Stimulated activated naive CD4-positive, alpha-beta T cell treated with Interleukin-2 at 50 U/mL for 16 hours (primary cell): ENCODE results near the gene NMNAT2.

Experiments
- DNase-seq: peaks from one replicate; lab custom pipeline; 2025; lab: John Stamatoyannopoulos, UW

Gene NMNAT2

GRCh38 chr1:183210681-183211080 lies 207.5 kb downstream of the NMNAT2 start:
- no peak for DNase-seq

DNA sequence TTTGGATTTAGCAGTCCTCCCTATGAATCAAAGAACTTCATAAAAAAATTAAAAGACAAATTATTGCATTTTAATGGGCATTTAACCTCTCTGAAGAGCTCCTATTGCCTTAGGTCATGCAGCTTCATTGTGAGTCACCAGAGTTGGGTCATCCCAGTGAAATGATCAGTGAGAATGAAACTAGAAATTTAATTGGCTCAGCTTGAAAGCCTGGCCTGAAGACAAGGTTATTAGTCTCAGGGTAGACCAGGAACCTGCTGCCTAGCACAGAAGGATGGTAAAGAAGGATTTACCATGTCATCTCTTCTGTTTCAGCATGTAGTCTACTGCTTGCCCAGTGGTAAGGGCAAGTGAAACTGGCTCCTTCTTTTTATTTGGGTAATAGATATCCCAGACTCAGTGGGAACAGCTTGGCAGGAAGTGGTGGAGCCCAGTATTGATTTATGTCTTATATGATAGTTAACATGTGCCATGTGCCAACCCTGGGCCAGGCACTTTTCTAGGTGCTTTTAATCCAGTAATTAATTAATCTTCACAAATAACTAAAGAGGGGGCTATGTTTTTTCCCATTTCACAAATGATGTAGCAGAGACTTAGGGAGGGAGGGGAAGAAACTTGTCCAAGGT lies 208.5 kb downstream of the NMNAT2 start:
- DNase-seq = no peak

GRCh38 chr1:183206538-183207122 lies 211.6 kb downstream of the NMNAT2 start:
- DNase-seq = no peak

GRCh38 chr1:183205196-183205781 lies 212.9 kb downstream of the NMNAT2 start:
- no peak for DNase-seq

GRCh38 chr1:183203094-183203493 lies 215.1 kb downstream of the NMNAT2 start:
- DNase-seq = no peak

DNA sequence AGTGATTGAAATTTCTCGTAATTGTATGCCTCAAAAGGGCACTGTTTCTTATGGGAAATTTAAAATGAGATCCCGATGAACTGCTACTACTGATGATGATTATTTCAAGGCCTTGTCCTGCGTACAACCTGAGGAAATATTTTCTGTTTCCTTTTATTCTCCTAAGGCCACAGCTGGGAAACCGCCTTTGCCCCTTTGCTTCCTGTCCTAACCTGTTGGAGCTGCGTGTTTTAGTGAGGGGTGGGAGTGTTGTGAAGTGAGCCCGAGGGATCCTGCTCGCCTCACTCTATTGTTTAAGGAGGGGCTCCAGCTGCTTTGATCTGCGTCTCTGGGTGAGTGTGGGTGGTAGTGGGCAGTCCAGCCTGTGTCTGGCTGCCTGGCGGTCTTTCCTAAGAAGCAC lies 217.7 kb downstream of the NMNAT2 start:
- no peak for DNase-seq

- DNase-seq = no peak
Measured at GRCh38 chr1:183199304-183199703, 218.9 kb downstream of the NMNAT2 start.

- DNase-seq = no peak
Measured at GRCh38 chr1:183198463-183198862, 219.7 kb downstream of the NMNAT2 start.
